Cortex of kidney (tissue), 1 donor: ENCODE data around the gene CPT1A.

Experiments
- DNase-seq: peaks from one replicate; lab custom pipeline; 2025; lab: John Stamatoyannopoulos, UW

CPT1A gene

DNA sequence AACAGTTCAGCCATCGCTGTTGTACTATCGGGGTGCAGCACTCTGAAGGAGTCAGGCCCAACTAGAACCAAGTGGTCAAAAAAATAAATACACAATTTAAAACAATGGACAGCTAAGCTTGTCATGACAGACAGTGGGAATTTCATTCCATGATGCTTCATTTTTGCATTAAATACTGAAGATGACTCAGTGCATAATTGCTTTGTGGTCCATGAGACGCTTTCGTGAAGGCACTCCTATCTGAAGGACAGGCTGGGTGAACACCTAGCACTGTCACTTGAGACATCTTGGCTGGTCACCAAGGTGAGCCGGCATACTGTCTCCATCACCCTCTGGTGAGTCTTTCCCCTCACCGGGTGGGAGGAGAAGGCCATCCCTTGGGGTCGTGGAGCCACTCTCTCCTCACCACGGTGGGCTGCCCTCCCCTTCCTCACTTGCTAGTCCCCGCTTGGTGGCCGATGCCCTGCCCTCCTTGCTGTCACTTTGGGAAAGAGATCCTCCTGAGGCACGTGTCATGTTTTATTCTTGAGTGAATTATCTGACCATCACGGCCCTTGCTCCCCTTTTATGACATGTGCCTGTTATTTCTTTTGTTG, 85.4 kb downstream of the CPT1A start:
- no peak for DNase-seq

DNA sequence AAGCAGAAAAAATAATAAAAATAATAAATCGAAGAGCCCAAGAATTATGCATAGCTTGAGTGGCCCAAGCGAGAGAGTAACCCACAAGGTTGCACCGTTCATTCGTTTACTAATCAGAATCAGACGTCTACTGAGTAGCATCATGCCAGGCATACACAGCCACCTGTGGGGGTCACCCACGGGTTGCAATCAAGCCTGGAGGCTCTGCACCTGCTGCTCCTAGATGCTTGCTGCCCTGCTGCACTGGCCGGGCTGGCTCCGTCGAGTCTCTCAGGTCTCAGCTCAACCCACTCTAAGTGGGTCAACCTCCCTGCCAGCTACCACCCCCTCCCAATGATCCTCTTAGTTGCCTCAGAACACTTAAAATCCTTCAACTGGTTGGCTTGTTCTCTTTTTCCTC, 88.4 kb downstream of the CPT1A start:
- DNase-seq = no peak

DNA sequence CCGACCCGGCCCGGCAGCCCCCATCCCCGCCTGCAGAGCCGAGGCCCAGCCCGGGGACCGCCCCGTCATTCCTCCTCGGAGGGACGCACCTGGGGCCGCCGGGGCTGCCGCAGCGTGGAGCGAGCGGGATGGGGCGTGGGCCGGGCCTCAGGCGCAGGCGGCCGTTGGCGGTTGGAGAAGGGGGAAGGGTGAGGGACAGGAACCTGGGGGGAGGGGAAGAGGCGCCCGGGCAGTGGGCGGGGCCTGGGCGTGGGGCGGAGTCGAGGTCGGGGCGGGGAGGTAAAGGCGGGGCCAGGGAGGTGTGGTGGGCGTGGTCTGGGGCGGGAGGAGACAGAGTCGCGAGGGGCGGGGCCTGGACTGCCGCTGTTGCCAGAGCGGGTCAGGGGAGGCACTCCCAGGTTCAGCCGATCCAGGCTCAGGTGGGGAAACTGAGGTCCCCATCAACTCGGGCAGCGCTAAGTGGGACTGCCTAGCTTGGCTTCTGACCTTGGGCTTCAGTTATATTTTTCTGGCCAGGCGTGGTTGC, 90.3 kb downstream of the CPT1A start, which contains the start of gene TESMIN:
Gene TESMIN, minus strand, starts transcription at position 190 of the 526 bp plus-strand sequence. CDS start 860 bp downstream, outside the sequence.
- no peak for DNase-seq

DNA sequence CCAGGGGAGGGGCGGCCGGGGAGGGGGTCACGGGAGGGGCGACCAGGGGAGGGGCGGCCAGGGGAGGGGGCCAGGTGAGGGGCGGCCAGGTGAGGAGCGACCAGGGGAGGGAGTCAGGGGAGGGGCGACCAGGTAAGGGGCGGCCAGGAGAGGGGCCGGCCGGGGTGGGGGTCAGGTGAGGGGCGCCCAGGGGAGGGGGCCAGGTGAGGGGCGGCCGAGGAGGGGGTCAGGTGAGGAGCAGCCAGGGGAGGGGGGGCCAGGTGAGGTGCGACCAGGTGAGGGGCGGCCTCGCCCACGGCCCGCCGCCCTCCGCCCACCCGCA, 90.8 kb downstream of the CPT1A start:
- DNase-seq = no peak

DNA sequence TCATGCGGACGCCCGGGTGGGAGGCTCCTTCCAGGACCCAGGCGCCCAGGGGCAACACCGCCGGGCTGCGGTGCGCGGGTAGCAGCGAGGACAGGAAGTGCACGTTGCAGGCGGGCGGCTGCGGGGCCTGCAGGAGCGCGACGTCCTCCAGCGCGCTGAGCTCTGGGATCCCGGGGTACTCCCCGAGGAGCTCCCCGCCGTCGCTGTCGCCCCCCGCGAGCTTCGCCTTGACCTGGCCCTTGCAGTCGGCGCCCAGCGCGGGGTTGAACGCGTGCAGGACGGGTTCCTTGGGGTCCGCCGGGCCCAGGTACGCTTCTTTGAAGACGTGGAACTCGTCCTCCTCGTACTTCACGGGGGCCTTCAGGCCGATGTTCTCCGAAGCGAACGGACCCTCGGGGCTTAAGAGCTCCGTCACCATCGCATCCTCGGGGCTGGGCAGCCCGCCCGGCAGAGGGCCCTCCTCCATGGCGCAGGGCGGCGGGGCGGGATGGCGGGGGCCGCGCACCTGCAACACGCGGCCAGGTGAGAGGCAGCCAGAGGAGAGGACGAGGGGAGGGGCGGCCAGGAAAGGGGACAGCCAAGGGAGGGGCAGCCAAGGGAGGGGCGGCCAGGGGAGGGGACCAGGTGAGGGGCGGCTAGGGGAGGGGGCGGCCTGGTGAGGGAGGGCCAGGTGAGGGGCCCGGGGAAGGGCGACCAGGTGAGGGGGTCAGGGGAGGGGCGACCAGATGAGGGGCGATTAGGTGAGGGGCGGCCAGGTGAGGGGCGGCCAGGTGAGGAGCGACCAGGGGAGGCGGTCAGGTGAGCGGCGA, 91.3 kb downstream of the CPT1A start:
- DNase-seq = no peak

DNA sequence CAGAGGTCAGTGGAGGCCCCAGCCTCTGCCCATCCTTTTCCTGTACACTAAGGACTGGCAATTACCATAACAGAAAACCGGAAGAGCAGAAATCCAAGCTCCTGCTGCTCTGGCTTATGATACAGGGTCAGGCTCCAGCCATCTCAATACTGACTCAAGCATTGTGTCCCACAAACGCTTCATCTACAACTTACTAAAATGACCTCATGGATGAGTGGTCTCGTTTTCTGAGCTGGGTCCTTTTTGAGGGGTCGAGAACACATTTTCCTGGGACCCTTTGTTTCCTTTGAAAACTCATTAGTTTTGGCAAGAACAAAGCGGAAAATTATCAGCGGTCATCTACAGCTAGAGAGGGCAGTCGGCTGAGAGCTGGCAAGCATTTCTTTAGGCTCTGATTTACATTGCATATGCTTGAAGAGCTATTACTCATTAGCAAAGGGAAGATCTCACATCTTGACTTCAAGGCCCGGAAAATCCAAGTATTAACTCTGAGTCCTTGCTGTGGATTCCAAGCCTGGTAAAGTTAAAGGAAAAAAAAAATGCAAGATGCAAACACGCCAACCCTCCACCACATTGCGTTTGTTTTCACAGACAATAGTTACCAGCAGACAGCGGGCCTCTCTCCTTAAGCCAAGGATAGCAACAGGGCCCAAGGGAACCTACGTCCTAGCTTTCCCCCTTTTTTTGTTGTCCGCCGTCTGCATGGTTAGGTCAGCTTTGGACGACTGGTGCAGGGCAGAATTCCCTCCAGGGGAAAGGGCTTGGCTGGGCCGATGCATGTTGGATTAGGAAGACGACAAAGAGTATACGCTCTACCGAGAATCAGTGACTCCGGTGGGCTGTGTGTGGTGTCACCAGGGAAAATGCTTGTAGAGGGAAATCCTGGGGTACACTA, 92.2 kb downstream of the CPT1A start:
- no peak for DNase-seq

DNA sequence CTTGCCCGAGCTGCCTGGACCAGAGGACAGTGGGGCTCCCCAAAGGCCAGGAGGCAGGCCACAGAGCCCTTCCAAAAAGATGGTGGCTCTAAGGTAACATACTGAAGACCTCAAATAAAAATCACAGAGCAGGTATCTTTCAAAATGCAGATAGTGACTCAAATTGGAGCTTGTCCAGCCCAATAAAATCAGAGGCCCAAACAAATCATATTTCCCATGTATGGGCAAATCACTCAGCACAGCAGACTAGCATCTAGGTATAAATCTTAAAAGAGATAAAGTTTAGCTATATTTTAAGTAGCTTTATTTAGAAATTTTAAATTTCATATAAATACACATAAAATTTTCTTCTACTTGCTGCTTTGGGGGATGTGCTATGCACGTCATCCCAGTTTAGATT, 93.7 kb downstream of the CPT1A start:
- no peak for DNase-seq

DNA sequence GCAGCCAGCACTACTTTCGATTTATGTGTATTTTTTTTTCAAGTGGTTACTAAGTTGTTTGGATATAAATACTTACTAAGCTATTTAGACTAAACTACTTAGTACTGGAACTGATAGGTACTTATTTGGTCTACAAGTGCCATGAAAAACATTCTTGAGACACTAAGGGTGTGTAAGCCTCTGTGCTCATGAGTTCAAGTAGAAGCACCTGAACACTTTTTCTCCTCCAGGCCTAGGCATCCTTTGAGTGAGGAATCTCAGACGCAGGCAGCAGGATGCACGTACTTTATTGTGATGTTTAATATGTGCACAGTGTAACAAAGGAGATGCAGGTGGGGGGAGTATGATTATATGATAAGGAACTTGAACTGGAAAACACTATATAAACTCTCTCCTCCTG, 98.2 kb downstream of the CPT1A start:
- no peak for DNase-seq

DNA sequence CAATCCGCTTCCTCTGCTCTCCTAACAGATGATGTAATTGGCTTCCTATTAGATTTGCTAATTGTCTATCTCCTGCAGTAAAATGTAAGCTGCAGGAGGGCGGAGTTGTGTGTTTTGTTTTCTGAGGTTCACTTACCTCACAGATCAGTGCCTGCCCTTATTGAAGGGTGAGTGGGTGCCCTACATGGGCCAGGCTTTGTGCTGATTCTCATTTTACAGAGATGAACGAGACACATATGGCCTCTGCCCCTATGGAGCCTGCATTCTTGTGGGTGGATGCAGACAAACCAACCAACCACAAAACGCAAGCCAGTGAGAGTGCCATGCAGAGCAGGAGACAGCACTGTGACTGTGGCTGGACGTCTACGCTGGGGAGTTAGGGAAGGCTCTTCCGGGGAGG, 100.3 kb downstream of the CPT1A start:
- DNase-seq = no peak

DNA sequence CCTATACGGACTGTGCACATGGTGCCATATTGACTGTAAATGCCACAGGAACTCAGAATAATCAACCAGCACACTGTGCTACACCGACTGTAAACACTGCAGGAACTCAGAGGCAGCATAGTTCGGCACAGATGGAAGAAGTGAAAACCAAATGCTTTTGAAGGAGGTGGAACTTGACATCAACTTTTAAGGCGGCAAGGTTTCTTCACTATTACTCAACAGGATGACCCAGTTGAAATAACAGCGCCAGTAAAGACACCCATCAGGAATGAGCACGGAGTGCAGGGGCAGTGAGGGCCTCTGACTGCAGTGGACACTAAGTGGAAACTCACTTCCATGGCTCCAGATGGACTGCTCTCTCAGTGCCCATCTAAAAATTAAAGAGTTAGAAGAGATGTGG, 106.1 kb downstream of the CPT1A start:
- no peak for DNase-seq

DNA sequence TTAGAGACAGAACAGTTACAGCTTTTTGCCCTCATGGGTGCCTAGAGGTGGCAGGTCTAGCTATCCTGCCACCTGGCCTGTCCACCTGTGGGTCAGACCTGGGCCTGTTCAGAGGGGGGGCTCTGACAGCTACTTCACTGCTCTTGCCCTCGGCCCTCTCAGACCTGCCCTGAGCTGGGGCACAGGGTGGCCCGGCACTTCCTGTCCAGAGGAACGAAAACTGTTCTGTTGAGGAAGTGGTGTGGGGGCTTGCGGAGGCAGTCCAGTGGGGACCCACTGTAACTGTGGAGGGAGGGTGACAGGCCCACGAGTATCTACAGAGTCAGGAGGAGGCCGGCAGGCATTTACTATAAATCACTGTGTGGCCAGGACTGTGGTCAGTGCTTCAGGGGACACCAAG, 106.6 kb downstream of the CPT1A start:
- no peak for DNase-seq

DNA sequence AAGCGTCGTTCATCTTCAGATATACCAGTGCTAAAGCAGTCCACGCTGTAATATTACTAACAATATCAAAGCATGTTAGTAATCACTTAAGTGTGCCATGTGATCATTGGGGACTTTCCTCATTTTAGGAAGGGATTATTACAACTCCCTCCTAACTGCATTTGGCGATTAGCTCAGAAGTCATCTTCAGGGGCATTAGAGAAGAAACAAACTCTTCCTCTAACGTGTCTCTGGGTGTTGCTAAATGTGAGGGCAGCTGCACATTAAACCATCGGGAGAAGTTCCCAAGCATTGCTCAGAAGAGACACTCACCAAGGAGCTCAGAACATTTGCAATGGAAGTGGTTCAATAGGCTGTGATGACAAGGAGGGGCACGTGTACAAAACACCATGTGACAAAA, 107.6 kb downstream of the CPT1A start:
- DNase-seq = no peak

DNA sequence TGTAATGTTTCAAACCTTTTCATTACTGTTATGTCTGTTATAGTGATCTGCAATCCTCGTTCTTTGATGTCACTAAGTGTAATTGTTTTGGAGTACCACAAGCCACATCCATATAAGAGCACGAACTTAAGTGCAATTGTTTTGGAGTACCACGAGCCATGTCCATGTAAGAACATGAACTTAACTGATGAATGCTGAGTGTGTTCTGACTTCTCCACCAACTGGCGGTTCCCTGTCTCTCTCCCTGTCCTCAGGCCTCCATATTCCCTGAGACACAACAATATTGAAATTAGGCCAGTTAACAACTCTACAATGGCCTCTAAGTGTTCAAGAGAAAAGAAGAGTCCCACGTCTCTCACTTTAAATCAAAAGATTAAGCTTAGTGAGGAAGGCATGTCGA, 113.9 kb downstream of the CPT1A start:
- no peak for DNase-seq

DNA sequence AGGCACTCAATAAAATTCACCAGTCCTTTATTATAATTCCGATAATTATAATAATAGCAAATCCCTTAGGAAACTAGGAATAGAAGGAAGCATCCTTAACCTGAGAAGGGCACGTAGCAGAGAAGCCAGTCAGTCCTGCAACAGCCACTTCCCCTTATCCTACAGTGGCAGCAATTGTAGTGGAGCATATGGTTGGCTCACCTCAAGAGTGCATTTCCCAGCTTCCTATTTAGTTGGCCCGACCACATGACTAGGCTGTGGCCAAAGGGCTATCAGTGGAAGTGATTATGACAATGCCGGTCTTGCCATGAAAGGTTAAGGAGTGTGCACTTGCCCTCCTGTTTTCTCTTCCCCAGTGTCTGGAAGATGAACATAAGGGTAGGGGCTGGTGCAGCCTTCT, 117.4 kb downstream of the CPT1A start:
- DNase-seq = no peak

DNA sequence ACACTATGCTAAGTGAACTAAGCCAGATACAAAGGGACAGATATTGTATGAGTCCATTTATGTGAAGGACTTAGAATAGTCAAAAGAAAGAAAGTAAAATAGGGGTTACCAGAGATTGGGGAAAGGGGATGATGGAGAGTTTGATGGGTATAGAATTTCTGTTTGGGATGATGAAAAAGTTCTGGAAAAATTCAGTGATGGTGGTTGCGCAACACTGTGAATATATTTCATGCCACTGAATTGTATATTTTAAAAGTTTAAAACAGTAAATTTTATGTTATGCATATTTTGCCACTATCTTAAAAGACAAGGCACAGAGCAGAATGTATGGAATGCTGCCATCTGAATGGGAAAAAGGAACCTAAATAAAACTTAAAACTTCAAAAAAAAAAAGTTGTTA, 119.6 kb downstream of the CPT1A start:
- DNase-seq = no peak

DNA sequence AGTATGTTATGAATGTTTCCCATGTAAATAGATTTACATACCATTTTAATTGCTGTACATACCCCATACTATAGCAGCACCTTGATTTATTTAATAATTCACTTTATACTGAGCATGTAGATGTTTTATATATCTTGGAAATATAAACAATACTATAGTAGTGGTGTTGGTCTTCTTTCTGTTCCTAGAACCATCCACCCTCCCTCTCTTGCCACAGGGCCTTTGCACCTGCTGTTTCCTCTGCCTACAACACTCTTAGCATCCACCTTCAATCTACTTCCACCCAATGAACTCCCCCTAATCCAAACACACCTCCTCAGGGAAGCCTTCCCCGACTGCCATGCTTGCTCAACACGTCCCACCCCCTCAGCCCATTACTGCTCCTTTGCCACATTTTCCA, 120.6 kb downstream of the CPT1A start:
- DNase-seq = no peak

DNA sequence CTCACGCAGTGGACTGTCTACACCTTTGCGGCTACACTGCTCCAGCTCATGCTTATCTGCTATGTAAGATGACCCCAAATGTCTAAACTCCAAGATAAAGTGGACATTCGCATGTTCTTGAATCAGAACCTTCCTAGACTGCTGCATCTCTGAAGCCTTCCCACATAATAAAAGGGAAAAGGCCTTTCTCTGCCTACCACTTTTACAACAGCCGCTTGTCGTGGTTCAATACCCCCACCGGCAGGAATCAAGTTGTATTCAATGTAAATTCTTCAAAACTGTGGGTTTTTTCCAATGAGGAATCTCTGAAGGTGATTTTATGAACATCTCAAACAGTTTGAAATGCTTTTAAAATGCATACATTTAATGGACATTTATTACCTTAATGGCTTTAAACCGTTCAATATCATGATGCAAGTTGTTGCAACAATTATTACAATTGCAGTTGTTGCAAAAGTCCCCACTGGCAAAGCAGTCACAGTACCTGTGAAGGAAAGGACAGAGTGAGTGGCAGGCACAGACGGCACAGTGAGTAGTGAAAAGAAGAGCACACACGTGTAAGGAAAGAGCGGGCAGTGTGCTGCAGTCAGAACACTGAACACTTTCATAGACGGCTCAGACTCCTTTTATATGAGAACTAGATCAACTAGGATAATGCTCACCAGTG, 126.1 kb downstream of the CPT1A start:
- no peak for DNase-seq

DNA sequence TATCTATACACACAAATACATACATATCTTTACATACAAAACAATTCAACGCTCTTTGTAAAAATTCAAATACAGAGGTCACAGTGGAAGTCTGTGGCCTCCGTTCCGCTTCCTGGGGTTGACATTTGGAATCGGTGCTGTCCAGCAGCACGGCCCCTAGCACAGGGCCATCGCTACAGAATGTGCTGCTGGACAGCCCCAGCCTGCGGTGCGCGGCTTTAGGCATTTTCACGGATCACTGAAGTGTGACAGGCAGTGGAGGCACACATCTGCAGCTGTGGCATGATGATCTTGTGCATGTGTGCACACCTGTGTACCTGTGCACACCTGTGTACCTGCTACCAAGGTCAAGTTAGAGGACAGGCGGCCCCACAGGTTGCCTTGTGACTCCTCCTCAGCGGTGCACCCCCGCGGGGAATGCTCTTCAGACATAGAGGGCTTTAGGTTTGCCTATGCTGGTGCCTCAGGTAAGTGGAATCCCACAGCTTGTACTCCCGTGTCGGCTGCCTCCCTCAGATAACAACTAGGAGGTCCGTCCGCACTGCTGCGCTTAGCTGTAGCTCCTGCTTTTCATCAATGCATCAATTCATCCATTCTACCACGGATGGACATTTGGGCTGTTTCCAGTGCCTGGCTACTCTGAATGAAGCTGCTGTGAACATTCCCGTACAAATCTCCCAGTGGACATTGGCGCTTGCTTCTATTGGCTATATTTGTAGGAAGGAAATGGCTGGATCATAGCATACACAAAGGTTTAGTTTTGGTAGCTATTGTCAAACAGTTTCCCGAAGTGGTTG, 127.5 kb downstream of the CPT1A start:
- no peak for DNase-seq

DNA sequence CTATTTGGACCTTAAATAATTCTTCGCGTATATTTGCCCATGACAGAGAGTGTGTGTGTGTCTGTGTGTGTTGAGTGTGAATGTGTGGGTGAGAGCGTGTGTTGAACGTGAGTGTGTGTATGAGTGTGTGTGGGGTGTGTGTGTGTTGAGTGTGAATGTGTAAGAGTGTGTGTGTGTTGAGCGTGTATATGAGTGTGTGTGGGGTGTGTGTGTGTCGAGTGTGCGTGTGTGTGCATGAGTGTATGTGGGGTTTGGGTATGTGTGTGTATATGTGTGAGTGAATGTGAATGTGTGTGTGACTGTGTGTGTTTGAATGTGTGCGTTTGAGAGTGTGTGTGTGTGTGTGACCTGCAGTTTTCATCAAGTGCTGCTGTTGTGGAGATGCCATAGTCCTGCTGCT, 130.6 kb downstream of the CPT1A start:
- DNase-seq = no peak

DNA sequence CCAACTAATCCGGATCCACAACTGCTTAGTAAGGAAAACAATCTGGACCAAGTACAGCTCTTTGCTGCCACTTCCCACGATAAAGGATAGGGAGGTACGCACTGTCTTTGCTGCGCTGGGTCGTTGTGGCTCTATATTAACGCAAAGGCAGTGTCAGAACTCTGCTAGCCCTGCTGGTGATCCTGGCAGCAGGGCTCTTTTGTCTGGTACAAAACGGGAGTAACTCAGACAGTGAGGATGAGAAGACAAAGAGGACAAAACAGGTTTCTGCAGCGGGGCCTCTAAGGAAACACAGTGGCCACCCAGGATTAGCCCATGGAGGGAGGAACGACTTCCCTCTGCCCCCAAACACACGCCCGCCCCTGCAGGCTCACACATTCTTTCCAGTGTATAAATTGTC, 131.3 kb downstream of the CPT1A start:
- DNase-seq = no peak

DNA sequence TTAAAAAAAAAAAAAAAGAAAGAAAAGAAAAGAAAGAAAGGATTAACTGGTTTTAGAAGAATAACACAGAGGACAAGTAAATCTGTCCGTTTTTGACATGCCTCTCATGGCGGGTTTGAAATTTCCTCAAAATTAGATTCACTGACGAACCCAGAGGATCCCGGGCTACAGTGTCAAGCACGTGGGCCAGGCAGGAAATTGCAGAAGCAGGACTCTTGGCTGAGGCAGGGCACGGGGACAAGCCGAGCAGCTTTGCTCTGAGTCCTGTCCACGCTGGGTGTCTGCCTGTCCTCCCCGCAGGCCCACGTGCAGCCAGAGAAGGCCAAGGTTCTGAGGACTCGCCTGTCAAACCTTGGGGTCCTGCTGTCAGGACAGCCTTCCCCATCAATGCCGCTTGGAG, 132.7 kb downstream of the CPT1A start:
- no peak for DNase-seq
